Muscle layer of colon (tissue), 2 donors: ENCODE data around the gene FTCD.
"Not testable (repeated sequence)": the region's sequence is repeated elsewhere in the genome, so short reads cannot be mapped to it uniquely, and the experiment has no call there.

Experiments
- H3K27ac ChIP-seq: one replicate; pipeline ENCODE4 v1.7.0; 2013; ENCODE audit warnings: low read depth, mild to moderate bottlenecking, low read length, moderate library complexity
- H3K27me3 ChIP-seq, 2 donors: one replicate each; pipeline ENCODE4 v1.7.0; 2013; ENCODE audit warnings: low read length in 2 of 2, mild to moderate bottlenecking in 2 of 2; ENCODE audit not compliant: insufficient read depth in 2 of 2, control insufficient read depth in 1 of 2
- H3K36me3 ChIP-seq: one replicate; pipeline ENCODE4 v1.7.0; 2013; ENCODE audit warnings: mild to moderate bottlenecking, low read length; ENCODE audit not compliant: insufficient read depth
- H3K4me1 ChIP-seq: one replicate; pipeline ENCODE4 v1.7.0; 2013; ENCODE audit warnings: mild to moderate bottlenecking, low read length; ENCODE audit not compliant: insufficient read depth
- H3K4me3 ChIP-seq, 2 donors: one replicate each; pipeline ENCODE4 v1.7.0; 2013; ENCODE audit warnings: low read length in 2 of 2, low read depth in 1 of 2, mild to moderate bottlenecking in 1 of 2, moderate library complexity in 1 of 2
- H3K9ac ChIP-seq: one replicate; pipeline ENCODE4 v1.7.0; 2013; ENCODE audit warnings: low read length
- H3K9me3 ChIP-seq: one replicate; pipeline ENCODE4 v1.7.0; 2013; ENCODE audit warnings: mild to moderate bottlenecking, low read length
- donor health status: abdominal sarcoma.
- donor health status: Adenocarcinoma of cecum.

The FTCD gene, protein sequence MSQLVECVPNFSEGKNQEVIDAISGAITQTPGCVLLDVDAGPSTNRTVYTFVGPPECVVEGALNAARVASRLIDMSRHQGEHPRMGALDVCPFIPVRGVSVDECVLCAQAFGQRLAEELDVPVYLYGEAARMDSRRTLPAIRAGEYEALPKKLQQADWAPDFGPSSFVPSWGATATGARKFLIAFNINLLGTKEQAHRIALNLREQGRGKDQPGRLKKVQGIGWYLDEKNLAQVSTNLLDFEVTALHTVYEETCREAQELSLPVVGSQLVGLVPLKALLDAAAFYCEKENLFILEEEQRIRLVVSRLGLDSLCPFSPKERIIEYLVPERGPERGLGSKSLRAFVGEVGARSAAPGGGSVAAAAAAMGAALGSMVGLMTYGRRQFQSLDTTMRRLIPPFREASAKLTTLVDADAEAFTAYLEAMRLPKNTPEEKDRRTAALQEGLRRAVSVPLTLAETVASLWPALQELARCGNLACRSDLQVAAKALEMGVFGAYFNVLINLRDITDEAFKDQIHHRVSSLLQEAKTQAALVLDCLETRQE

GRCh38 chr21:46155514-46156377, at the start of gene FTCD:
Gene FTCD, minus strand, starts transcription at chr21:46155579. Its CDS starts 56 bp downstream, at chr21:46155523.
- no peak within 1 kb of the TSS for H3K4me3 ChIP-seq
- peaks cover 0 to 7% of the 10 kb centered on the region in 2 donors for H3K27me3 ChIP-seq

DNA sequence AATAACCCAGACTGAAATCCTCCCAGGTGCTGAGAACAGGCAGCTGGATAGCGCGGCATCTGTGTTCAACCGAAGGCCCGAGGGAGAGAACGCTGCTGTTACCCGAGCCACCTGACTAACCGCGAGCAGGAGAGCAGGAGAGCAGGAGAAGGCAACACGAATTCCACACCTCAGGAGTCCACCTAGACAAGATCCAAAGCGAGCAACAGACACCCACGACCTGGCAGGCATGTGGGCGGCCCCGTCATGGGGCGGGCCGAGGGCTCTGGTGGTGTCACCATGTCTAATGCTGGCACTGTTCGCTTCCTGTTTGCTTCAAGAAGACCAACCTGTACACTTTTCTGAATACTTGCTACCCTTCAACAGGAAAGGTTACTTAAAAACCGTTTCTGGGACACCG, 49.8 kb upstream of the FTCD start:
- H3K27me3 ChIP-seq: no peaks in the 10 kb centered on the region
- no peak overlapping the region for H3K27ac ChIP-seq
- H3K9me3 ChIP-seq: no peaks in the 10 kb centered on the region
- no peaks in the 10 kb centered on the region for H3K4me1 ChIP-seq
- no peak overlapping the region for H3K4me3 ChIP-seq
- H3K36me3 ChIP-seq: peaks cover 33% of the 10 kb centered on the region
- H3K9ac ChIP-seq: no peak overlapping the region

More at GRCh38 chr21:46155514-46156377, at the start of gene FTCD:
- Histone ChIP-seq H3K9me3 (no peaks in the 10 kb centered on the region), H3K9ac (no peak within 1 kb of the TSS), H3K36me3 (no peaks in the 10 kb centered on the region), H3K4me1 (peaks cover 9% of the 10 kb centered on the region), H3K27ac (no peak within 1 kb of the TSS)

GRCh38 chr21:46203203-46203600, 47.8 kb upstream of the FTCD start:
- Histone ChIP-seq H3K4me3 (no peak overlapping the region), H3K4me1 (no peaks in the 10 kb centered on the region), H3K9ac (no peak overlapping the region), H3K36me3 (peaks cover 39% of the 10 kb centered on the region), H3K9me3 (no peaks in the 10 kb centered on the region), H3K27ac (no peak overlapping the region), H3K27me3 (no peaks in the 10 kb centered on the region)

GRCh38 chr21:46202592-46203202, 47.3 kb upstream of the FTCD start:
- Histone ChIP-seq H3K4me1 (no peaks in the 10 kb centered on the region), H3K9me3 (no peaks in the 10 kb centered on the region), H3K36me3 (peaks cover 35% of the 10 kb centered on the region), H3K27ac (no peak overlapping the region), H3K9ac (no peak overlapping the region), H3K27me3 (no peaks in the 10 kb centered on the region), H3K4me3 (no peak overlapping the region)

DNA sequence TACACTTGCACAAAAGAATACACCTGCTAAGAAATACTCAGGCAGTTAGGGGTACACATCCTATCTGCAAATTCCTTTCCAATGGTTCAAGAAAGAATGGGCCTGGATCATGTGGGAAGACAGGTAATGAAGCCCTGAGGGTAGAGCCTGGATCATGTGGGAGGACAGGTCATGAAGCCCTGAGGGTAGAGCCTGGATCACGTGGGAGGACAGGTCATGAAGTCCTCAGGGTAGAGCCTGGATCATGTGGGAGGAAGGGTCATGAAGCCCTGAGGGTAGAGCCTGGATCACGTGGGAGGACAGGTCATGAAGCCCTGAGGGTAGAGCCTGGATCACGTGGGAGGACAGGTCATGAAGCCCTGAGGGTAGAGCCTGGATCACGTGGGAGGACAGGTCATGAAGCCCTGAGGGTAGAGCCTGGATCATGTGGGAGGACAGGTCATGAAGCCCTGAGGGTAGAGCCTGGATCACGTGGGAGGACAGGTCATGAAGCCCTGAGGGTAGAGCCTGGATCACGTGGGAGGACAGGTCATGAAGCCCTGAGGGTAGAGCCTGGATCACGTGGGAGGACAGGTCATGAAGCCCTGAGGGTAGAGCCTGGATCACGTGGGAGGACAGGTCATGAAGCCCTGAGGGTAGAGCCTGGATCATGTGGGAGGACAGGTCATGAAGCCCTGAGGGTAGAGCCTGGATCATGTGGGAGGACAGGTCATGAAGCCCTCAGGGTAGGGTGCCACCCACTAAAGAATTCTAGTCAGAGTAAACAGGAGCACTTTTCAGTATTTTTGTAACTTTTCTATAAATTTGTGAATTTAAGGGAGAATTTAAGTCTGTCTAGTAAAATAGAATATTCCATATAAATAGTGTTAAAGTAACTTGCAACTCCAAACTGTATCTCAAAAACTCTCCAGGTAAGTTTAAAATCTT, 45.8 kb upstream of the FTCD start:
- H3K9me3 ChIP-seq, H3K4me3 ChIP-seq, H3K9ac ChIP-seq, H3K4me1 ChIP-seq, H3K27me3 ChIP-seq, H3K27ac ChIP-seq: not testable (repeated sequence)
- H3K36me3 ChIP-seq: peaks cover 36% of the 10 kb centered on the region

- H3K4me3 ChIP-seq: no peak overlapping the region
- H3K27me3 ChIP-seq: no peaks in the 10 kb centered on the region
- no peak overlapping the region for H3K27ac ChIP-seq
- H3K9me3 ChIP-seq: no peaks in the 10 kb centered on the region
- no peak overlapping the region for H3K9ac ChIP-seq
- H3K4me1 ChIP-seq: no peaks in the 10 kb centered on the region
- peaks cover 44% of the 10 kb centered on the region for H3K36me3 ChIP-seq
Measured at GRCh38 chr21:46199436-46200373, 44.3 kb upstream of the FTCD start.

DNA sequence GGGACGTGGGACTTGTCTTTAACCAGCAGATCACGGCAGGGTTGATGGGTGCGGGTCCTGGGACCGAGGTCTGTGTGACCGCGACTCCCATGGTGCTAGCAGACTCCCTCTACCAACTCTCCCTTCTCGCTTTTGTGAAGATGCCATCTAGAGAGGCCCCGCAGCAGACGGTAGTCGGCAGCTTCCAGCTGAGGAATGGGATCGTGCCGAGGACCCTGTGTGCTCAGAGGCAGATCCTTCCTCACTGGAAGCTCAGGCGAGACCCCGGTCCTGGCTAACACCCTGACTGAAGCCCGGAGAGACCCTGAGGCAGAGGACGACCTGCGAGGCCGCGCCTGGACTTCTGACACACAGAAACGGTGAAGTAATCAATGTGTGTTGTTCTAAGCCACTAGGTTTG, 41.4 kb upstream of the FTCD start:
- Histone ChIP-seq H3K27me3 (no peaks in the 10 kb centered on the region), H3K9me3 (no peaks in the 10 kb centered on the region), H3K27ac (no peak overlapping the region), H3K36me3 (peaks cover 69% of the 10 kb centered on the region), H3K4me3 (no peak overlapping the region), H3K4me1 (no peaks in the 10 kb centered on the region), H3K9ac (no peak overlapping the region)

GRCh38 chr21:46195595-46196195, 40.3 kb upstream of the FTCD start:
- no peaks in the 10 kb centered on the region for H3K9me3 ChIP-seq
- H3K27ac ChIP-seq: no peak overlapping the region
- peaks cover 69% of the 10 kb centered on the region for H3K36me3 ChIP-seq
- H3K4me1 ChIP-seq: no peaks in the 10 kb centered on the region
- no peak overlapping the region for H3K4me3 ChIP-seq
- no peaks in the 10 kb centered on the region for H3K27me3 ChIP-seq
- H3K9ac ChIP-seq: no peak overlapping the region

DNA sequence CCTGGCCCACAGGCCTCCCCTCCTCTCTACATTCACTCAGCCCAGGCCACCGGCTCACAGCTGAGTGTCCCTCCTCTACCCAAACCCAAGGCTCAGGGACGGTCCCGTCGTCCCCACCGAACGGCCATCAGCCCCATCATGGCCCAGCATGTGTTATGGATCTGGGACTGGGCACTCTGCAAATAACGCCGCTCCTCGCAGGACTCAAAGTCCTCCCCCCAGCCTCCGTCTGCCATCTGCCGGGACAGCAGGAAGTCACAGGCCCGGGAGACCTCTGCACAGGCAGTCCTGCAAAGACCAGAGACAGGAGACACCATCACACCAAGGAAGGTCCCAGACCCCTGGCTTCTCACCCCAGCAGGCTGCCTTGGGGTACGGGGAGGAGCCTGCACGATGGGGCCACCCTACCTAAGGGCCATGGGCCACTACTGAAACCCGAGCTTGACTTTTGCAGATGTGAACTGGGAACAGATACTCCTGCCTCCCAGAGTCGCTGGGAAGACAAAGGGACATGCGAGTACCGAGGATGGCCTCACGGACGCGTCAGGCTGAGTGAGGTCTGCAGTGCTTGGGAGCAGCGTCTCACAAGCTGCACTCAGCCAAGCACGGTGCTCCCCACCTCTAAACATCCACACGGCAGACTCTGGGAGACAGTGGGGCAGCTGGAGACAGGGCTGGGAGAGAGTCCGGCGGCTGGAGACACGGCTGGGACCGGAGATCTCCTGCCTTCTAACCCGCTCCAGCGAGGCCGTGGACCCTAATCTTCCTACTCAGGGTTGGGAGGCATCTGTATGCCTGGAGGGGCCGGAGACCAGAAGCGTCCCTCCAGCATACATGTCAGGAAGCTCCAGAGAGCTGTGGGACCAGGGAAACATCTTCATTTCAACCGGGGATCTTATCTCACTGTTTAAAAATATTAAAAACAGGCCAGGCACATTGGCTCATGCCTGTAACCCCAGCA, 39.3 kb upstream of the FTCD start:
- Histone ChIP-seq H3K9ac (no peak overlapping the region), H3K36me3 (peaks cover 62% of the 10 kb centered on the region), H3K4me3 (no peak overlapping the region), H3K9me3 (no peaks in the 10 kb centered on the region), H3K27ac (no peak overlapping the region), H3K27me3 (no peaks in the 10 kb centered on the region), H3K4me1 (no peaks in the 10 kb centered on the region)
